ENCODE measurements around the gene SRPK2. TPM values are rescaled to one million over a fixed set of nuclear protein-coding genes. Genes with fewer than 3 reads are reported as not detected.

The SRPK2 gene
- total RNA-seq, 4 donors from 2014 or later, result 39.6 to 66.9 (median 45.6) TPM

DNA sequence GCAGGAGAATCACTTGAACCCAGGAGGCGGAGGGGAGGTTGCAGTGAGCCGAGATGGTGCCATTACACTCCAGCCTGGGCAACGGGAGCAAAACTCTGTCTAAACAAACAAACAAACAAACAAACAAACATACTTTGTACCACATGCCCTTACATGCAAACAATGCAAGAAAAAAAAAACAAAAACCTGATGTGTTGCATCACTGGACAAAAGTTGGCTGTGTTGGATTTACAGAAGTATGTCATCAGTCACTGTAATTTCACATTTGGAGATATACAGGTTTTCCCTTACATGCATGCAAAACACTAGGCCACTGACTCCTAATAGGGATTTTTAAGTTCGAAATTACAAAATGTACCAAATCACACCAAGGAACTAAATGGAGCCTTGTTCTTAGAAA, 138.5 kb downstream of the SRPK2 start:
- TF ChIP-seq CTCF (IDR thresholded peaks at IDR 0.05; ENCODE audit: low read depth), result no peak

DNA sequence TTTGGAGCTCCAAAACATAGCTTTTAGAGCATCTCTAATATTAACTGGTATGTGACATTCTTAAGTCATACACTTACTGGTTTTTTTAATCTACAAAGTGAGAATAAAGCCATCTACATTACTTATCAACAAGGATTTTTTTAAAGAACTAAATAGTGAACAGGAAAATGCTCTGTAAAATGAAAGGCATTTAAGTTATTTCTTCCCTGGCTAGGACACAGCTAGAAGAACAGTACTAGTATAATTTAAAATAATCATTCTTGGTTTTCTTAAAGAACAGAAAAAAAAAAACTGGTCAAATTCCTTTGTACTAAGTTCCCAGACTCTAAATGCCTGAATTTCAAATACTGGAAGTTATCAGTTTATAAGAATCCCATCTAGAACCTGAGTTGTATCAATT, 139.5 kb downstream of the SRPK2 start:
- no peak for TF ChIP-seq CTCF (IDR thresholded peaks at IDR 0.05; ENCODE audit: low read depth)

DNA sequence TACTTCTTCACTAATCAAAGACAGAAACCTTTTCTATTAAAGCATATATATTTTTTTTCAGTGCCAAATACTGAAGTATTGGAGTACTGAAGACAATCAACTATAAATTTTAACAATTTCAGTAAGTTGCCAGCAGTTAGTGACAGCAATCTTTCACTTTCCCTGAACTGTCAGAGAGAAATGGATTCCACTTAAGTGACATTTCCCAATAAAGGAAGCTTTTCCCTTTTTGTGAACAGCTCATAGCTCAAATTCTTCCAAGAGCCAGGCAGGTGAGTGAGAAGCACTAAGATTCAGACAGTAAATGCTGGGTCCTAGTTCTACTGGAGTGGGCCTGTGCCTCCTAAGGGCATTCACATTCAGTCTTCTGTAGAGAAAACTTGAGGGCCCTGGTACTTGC, 142.0 kb downstream of the SRPK2 start:
- no peak for TF ChIP-seq CTCF (IDR thresholded peaks at IDR 0.05; ENCODE audit: low read depth)

- no peak for TF ChIP-seq CTCF (IDR thresholded peaks at IDR 0.05; ENCODE audit: low read depth)
Observed at GRCh38 chr7:105246256-105246655, 142.5 kb downstream of the SRPK2 start.

GRCh38 chr7:105245398-105246114, 143.2 kb downstream of the SRPK2 start:
- TF ChIP-seq CTCF (IDR thresholded peaks at IDR 0.05; ENCODE audit: low read depth), result no peak

GRCh38 chr7:105244594-105244993, 144.1 kb downstream of the SRPK2 start:
- TF ChIP-seq CTCF (IDR thresholded peaks at IDR 0.05; ENCODE audit: low read depth), result no peak

DNA sequence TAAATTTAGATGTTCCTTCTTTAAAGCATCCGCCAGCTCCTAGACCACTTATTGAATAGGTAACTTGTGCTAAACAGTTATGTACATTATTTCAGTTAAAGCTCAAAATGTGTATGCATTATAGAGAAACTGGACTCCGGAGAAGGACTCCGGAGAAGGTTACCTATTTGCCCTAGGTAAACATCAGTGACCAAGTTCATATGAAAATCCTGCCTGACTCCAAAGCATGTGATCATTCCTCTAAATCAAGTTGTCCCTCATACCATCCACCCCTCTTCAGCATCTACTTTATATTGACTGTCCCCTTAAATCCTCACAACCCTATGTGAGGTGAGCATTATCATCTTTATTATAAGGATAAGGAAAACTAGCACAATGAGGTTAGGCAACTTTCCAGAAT, 147.5 kb downstream of the SRPK2 start:
- TF ChIP-seq CTCF (IDR thresholded peaks at IDR 0.05; ENCODE audit: low read depth), result no peak

All from subcutaneous adipose tissue (tissue), 4 donors.